ENCODE results near the gene RNF8.
A peak's percentile ranks its signal among the peaks of the same experiment; 100 is the strongest.
"Not testable (repeated sequence)": the region's sequence is repeated elsewhere in the genome, so short reads cannot be mapped to it uniquely, and the experiment has no call there.

Gene RNF8

GRCh38 chr6:37353761-37354525, at the start of gene RNF8:
TSS of gene RNF8 (plus strand) at chr6:37353983. CDS start at chr6:37354165, 182 bp downstream.
- peak; percentile 85 for DNase-seq

- no peak for DNase-seq
Measured at GRCh38 chr6:37304766-37305165, 49.0 kb upstream of the RNF8 start.

- DNase-seq: no peak
Measured at GRCh38 chr6:37305841-37306425, 47.9 kb upstream of the RNF8 start.

GRCh38 chr6:37306624-37307222, 47.1 kb upstream of the RNF8 start:
- no peak for DNase-seq

- DNase-seq: not testable (repeated sequence)
Measured at GRCh38 chr6:37307484-37307883, 46.3 kb upstream of the RNF8 start.

GRCh38 chr6:37308069-37308815, 45.5 kb upstream of the RNF8 start:
- no peak for DNase-seq

GRCh38 chr6:37309046-37309445, 44.7 kb upstream of the RNF8 start:
- no peak for DNase-seq

GRCh38 chr6:37309692-37310091, 44.1 kb upstream of the RNF8 start:
- DNase-seq: no peak

GRCh38 chr6:37310966-37311365, 42.8 kb upstream of the RNF8 start:
- DNase-seq: no peak

GRCh38 chr6:37311741-37312473, 41.9 kb upstream of the RNF8 start:
- DNase-seq: peak; percentile 77

- DNase-seq: no peak
Measured at GRCh38 chr6:37313723-37314486, 39.9 kb upstream of the RNF8 start.

GRCh38 chr6:37314487-37315156, 39.2 kb upstream of the RNF8 start:
- peak; percentile 38 for DNase-seq

GRCh38 chr6:37315157-37315515, 38.6 kb upstream of the RNF8 start:
- no peak for DNase-seq

- no peak for DNase-seq
Measured at GRCh38 chr6:37316071-37316470, 37.7 kb upstream of the RNF8 start.

GRCh38 chr6:37317312-37318038, 36.3 kb upstream of the RNF8 start:
- no peak for DNase-seq

GRCh38 chr6:37319156-37319555, 34.6 kb upstream of the RNF8 start:
- DNase-seq: peak; percentile 13

- DNase-seq: peak; percentile 51
Measured at GRCh38 chr6:37319856-37320480, 33.8 kb upstream of the RNF8 start.

- no peak for DNase-seq
Measured at GRCh38 chr6:37320646-37321045, 33.1 kb upstream of the RNF8 start.

- no peak for DNase-seq
Measured at GRCh38 chr6:37321101-37321500, 32.7 kb upstream of the RNF8 start.
